ENCODE data around the gene ITGA5.
A peak's percentile ranks its signal among the peaks of the same experiment; 100 is the strongest.

Gene ITGA5

GRCh38 chr12:54430471-54431069, 11.5 kb upstream of the ITGA5 start:
- no peak for DNase-seq (ENCODE audit: low spot score)

GRCh38 chr12:54429014-54429471, 10.0 kb upstream of the ITGA5 start:
- DNase-seq (ENCODE audit: low spot score), result no peak

- DNase-seq (ENCODE audit: low spot score), result no peak
These were observed 9.3 kb upstream of the ITGA5 start for GRCh38 chr12:54428050-54429013.

- no peak for DNase-seq (ENCODE audit: low spot score)
These were observed 8.0 kb upstream of the ITGA5 start for GRCh38 chr12:54427106-54427505.

GRCh38 chr12:54426690-54427089, 7.6 kb upstream of the ITGA5 start:
- no peak for DNase-seq (ENCODE audit: low spot score)

GRCh38 chr12:54425702-54426101, 6.6 kb upstream of the ITGA5 start:
- no peak for DNase-seq (ENCODE audit: low spot score)

GRCh38 chr12:54424224-54424623, 5.2 kb upstream of the ITGA5 start:
- DNase-seq (ENCODE audit: low spot score), result no peak

- DNase-seq (ENCODE audit: low spot score), result no peak
These were observed 4.7 kb upstream of the ITGA5 start for GRCh38 chr12:54423816-54424150.

DNA sequence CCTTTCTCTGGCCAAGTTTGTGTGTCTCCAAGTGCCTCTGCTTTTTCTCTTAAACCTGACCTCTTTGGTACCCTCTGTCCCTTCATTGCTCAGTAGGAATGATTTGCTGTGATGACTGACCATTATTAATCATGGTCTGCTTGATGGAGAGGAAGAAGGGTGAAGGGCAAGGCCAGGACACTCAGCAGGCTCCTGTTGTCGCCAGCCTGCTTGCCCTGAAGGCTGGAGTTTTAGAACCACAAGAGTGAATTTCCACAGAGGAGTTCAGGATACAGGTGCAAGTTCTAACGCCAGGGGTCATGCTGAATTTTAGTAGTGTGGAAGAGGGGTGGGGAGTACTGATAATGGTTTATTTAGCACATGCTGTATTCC, 2.8 kb upstream of the ITGA5 start:
- no peak for DNase-seq (ENCODE audit: low spot score)

DNA sequence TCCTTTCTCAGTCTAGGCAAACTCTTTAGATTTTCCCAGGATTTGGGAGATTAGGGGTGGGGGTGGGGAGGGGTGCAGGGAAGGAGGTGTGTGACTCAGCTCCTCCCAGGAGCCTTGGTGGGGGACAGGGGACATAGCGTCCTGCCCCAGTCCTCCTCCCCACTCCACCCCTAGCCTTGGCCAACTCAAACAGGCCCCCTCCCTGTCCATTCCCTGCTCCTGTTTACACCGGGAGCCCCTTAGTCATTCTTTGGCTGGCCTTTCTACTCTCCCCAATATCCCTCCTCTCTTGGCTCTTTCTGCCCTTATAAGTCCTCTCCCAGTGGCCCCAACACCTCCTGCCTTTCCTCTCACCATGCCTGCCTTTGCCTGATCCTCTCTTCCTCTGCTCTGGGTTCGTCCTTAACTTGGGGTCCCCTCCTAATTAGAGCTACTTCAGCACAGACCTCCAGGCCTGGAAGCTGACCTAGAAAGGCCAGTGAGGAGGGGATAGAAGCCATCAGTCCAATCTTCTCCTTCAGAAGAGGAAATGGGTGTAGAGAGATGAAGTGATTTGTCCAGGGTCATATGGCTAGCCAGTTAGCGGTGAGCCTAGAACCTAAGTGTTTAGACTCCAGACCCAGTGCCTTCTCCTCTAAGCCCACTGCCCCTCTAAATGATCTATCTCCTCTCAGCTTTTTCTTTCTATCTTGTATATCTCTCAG, 2.3 kb upstream of the ITGA5 start:
- no peak for DNase-seq (ENCODE audit: low spot score)

- no peak for DNase-seq (ENCODE audit: low spot score)
These were observed 1.7 kb upstream of the ITGA5 start for GRCh38 chr12:54420766-54421144.

DNA sequence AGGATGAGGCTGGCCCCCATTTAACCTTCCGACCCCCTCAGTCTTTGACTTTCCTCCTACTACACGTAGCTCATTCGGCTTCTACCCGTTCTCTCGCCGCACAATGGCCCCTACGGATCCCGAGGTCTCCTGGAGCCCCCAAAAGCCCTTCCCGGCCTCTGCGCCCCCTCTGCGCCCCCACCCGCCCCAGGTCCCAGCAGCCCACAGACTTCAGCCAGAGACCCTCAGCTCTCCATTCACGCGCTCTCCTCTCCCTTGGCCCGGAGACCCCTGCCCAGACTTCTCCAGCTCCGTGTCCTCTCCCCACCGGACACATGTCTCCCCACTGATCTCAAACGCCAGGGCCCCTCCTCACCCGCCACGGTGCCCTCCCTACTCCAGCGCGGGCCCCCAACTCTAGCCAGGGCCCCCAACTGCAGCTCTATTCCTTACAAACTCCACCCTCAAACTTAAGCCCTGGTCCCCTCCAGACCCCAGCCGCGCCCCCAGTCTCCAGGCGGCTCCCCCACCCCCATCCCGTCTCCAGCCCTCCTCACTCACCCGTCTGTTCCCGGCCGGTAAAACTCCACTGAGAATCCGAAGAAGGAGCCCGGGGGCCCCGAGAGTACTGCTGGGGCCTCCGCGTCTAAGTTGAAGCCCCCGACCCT, 502 bp downstream of the ITGA5 start:
- peak; percentile 59 for DNase-seq (ENCODE audit: low spot score)

GRCh38 chr12:54417712-54418440, 1.2 kb downstream of the ITGA5 start:
- peak; percentile 60 for DNase-seq (ENCODE audit: low spot score)

DNA sequence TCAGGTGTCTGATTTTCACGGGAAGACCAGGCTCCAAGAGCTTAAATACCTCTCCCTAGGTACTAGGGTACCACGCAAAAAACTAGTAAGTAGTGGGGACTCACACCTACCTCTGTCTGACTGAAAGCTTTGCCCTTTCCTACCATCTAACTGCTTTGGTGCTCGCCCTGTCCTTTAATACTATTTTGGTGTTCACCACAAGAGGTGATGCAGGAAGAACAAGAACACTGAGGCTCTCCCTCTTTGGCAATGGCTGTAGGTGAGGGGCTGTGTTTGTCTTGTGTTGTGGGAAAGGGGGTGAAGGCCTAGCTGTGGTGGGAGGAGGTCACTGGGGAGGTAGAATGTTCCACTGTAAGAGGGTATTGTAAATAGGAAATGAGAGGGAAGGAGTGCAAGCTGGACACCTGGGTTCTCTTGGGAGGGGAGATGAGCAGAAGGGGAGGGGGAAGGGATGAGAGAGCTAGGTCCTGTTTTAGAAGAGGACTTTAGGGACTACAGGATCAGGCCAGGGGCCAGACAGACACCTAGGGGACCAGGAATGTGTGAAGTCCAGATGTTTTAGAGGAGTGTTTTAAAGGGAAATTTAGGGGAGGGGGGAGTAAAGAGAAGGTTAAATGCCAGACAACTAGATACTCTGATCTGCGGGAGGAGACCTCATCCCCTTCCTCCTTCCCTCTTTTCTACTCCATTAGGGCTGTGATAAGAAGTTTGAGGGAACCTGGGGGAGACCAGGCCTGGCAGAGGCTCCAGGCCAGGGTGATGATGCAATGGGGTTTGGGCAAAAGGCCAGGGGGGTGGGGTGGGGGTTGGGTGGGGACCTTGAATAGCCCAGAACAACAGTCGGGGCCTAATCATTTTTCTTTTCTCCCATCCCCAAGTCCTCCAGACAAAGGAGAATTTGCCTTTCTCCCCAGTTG, 2.1 kb downstream of the ITGA5 start:
- peak; percentile 47 for DNase-seq (ENCODE audit: low spot score)

- peak; percentile 38 for DNase-seq (ENCODE audit: low spot score)
These were observed 3.7 kb downstream of the ITGA5 start for GRCh38 chr12:54415221-54415929.

DNA sequence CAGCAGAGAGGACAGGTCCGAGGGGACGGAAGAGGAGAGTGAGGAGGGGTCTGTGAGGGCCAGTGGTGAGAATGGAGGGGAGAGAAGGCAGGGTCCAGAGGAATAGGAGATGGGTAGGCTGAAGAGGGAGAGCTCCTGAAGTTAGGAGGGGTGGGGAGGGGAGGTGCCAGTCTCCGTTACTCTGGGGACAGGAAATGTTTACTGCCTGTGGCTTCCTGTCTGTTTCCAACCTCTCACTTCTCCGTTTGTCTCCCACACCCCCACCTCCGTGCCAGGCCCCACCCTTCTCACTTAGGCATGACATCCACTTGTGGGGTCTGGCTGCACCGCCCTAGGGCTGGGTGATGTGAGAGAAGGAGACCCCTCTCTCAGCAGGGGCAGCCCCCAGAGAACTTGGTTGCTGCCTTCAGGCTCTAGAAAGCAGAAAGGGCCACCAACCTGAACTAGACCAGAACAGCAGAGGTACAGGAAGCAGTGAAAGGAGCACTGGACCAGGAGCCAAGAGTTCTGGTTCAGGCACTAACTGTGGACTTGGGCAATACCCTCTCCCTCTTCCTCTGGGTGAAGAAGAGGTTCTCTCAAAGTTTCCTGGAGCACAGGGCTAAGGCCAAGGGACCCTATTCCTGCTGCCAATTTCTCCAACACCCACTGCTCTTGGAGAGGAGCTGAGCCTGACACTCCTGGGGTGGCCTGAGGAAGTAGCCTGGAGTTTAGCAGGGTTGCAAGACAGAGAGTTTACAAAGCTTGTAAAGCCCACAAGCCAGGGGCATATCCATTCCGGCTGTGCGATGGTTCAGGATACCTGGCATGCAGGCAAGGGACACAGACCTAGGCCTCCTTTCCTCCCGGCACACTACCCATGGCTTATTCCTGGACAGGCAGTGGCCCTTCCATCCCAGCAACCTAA, 5.5 kb downstream of the ITGA5 start:
- DNase-seq (ENCODE audit: low spot score), result no peak

DNA sequence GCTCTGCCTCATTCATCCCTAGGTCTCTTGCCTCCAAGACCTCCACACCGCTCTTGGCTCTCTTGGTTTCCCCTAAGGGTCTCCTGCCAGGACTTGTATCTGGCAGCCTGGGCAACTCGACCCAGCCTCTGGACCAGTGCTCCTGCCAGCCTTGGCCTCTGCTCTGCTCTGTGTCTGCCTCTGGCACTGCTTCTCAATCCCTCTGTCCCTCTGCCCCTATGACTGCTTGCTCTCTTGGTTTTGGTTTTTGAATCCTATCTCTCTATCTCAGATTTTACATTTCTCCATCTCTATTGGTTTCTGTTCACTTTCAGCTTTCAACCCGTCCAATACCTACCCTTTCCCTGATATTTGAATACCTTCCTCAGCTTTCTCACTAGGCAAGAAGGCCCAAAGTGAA, 6.3 kb downstream of the ITGA5 start:
- DNase-seq (ENCODE audit: low spot score), result no peak

- DNase-seq (ENCODE audit: low spot score), result no peak
These were observed 6.7 kb downstream of the ITGA5 start for GRCh38 chr12:54412348-54412747.

All from HuH-7.5 (cell line).